Lung microvascular endothelial cell (primary cell): ENCODE data around the gene EBNA1BP2. TPM values are rescaled to one million over a fixed set of nuclear protein-coding genes. Genes with fewer than 3 reads are reported as not detected.
"Not testable (repeated sequence)": the region's sequence is repeated elsewhere in the genome, so short reads cannot be mapped to it uniquely, and the experiment has no call there.

Source experiments
- DNase-seq, 2 donors: peaks; one replicate each; pipeline versions ENCODE4 v3.0.0 to v3.0.0-alpha.2; 2010; ENCODE audit warnings: low read depth in 2 of 2
- total RNA-seq: library from RNA; depleted of rRNA; stranded (reverse); fragments of >200 nt; gene quantifications from 2 replicates; pipeline ENCODE4 v1.2.1, GENCODE V29; 2014

The EBNA1BP2 gene
- total RNA-seq: 55.4 and 65.2 TPM in 2 replicates

GRCh38 chr1:43171876-43172526, at the start of gene EBNA1BP2, which contains the start of gene CFAP57:
EBNA1BP2 (minus strand) TSS chr1:43172290; CDS start chr1:43172118, 172 bp downstream.
CFAP57 (plus strand) TSS chr1:43172330; CDS start chr1:43172754, 424 bp downstream.
- peak; percentile 94 to 95 for DNase-seq

- no peak for DNase-seq
These were observed 49.7 kb upstream of the EBNA1BP2 start for GRCh38 chr1:43221797-43222196.

GRCh38 chr1:43220905-43221778, 49.1 kb upstream of the EBNA1BP2 start:
- no peak for DNase-seq

- DNase-seq: no peak
These were observed 45.7 kb upstream of the EBNA1BP2 start for GRCh38 chr1:43217747-43218146.

GRCh38 chr1:43214501-43215444, 42.7 kb upstream of the EBNA1BP2 start:
- peak in 1 of 2 donors; percentile 40 for DNase-seq

- DNase-seq: not testable (repeated sequence)
These were observed 36.2 kb upstream of the EBNA1BP2 start for GRCh38 chr1:43208277-43208676.

- peak; percentile 92 to 96 for DNase-seq
These were observed 35.3 kb upstream of the EBNA1BP2 start for GRCh38 chr1:43207229-43207853.

GRCh38 chr1:43206600-43207228, 34.6 kb upstream of the EBNA1BP2 start:
- peak; percentile 93 to 96 for DNase-seq

GRCh38 chr1:43205671-43206070, 33.6 kb upstream of the EBNA1BP2 start:
- DNase-seq: peak in 1 of 2 donors; percentile 39

- no peak for DNase-seq
These were observed 32.3 kb upstream of the EBNA1BP2 start for GRCh38 chr1:43204394-43204793.

GRCh38 chr1:43203859-43204258, 31.8 kb upstream of the EBNA1BP2 start:
- no peak for DNase-seq

- DNase-seq: no peak
These were observed 27.1 kb upstream of the EBNA1BP2 start for GRCh38 chr1:43199093-43199726.

- DNase-seq: no peak
These were observed 25.4 kb upstream of the EBNA1BP2 start for GRCh38 chr1:43197343-43198127.

GRCh38 chr1:43194509-43194908, 22.4 kb upstream of the EBNA1BP2 start:
- DNase-seq: no peak

- DNase-seq: no peak
These were observed 16.0 kb upstream of the EBNA1BP2 start for GRCh38 chr1:43188106-43188505.

GRCh38 chr1:43184995-43185394, 12.9 kb upstream of the EBNA1BP2 start:
- no peak for DNase-seq

GRCh38 chr1:43184388-43184787, 12.3 kb upstream of the EBNA1BP2 start:
- no peak for DNase-seq

GRCh38 chr1:43177691-43178090, 5.6 kb upstream of the EBNA1BP2 start:
- no peak for DNase-seq

GRCh38 chr1:43174873-43175272, 2.8 kb upstream of the EBNA1BP2 start:
- DNase-seq: no peak
